WTC11 (cell line): Measurements from ENCODE around the gene POLR2A.

Experiments used
- CBFB ChIP-seq: sonication (generic); formaldehyde crosslinking; IDR thresholded peaks from 2 replicates; pipeline ENCODE4 v1.8.1; 2022; ENCODE audit warnings: mild to moderate bottlenecking, low read depth, missing genetic modification reagents
- GABPB1 ChIP-seq: sonication (generic); formaldehyde crosslinking; IDR thresholded peaks from 2 replicates; pipeline ENCODE4 v1.8.1; 2023; ENCODE audit warnings: mild to moderate bottlenecking, missing genetic modification reagents
- GTF2I ChIP-seq: fragments of 250-450 bp; sonication (Bioruptor Pico); conservative IDR thresholded peaks from 2 replicates; pipeline ENCODE4 v1.4.0; 2021; ENCODE audit warnings: mild to moderate bottlenecking
- ZNF232 ChIP-seq: sonication (generic); formaldehyde crosslinking; IDR thresholded peaks from 2 replicates; pipeline ENCODE4 v1.8.0; 2022; ENCODE audit warnings: mild to moderate bottlenecking, missing genetic modification reagents
- TF ChIP-seq, protein P1 (sequence below): sonication (generic); formaldehyde crosslinking; IDR thresholded peaks from 2 replicates; pipeline ENCODE4 v1.8.0; 2022; ENCODE audit warnings: mild to moderate bottlenecking, missing genetic modification reagents
- TF ChIP-seq, protein P2 (sequence below): fragments of 200-600 bp; IDR thresholded peaks from 2 replicates; pipeline ENCODE4 v1.8.0; 2022; ENCODE audit warnings: antibody characterized with exemption
- TF ChIP-seq, protein P3 (sequence below): sonication (generic); formaldehyde crosslinking; IDR thresholded peaks from 2 replicates; pipeline ENCODE4 v1.8.0; 2022; ENCODE audit warnings: mild to moderate bottlenecking, missing genetic modification reagents
- TF ChIP-seq, protein P4 (sequence below): sonication (generic); formaldehyde crosslinking; IDR thresholded peaks from 2 replicates; pipeline ENCODE4 v1.8.1; 2023; ENCODE audit warnings: mild to moderate bottlenecking, missing genetic modification reagents, moderate library complexity

DNA sequence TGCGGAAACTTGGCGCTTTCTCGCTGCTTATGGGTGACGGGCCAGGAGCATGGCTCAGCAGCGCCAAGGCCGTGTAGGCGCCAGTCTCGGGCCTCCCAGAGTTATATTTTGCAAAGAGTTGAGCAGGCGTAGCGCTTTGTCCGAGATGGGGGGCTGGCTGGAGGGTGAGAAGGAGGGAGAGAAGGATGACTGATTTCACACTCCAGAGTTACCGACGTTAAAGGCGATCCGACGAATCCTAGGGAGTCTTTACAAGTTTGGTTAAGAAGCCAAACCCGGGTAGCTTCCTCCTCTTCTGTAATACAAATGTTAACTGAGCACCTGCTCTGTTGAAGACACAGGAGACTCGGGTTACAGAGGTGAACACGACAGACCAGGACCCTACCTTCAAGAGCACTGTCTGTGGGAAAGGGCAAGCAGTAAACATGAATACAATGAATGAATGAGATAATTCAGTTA lies 782 bp downstream of the POLR2A start:
- TF ChIP-seq, protein P1, sequence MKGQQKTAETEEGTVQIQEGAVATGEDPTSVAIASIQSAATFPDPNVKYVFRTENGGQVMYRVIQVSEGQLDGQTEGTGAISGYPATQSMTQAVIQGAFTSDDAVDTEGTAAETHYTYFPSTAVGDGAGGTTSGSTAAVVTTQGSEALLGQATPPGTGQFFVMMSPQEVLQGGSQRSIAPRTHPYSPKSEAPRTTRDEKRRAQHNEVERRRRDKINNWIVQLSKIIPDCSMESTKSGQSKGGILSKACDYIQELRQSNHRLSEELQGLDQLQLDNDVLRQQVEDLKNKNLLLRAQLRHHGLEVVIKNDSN, result no peak
- TF ChIP-seq CBFB (CRISPR knock-in tag), result no peak
- TF ChIP-seq, protein P2, sequence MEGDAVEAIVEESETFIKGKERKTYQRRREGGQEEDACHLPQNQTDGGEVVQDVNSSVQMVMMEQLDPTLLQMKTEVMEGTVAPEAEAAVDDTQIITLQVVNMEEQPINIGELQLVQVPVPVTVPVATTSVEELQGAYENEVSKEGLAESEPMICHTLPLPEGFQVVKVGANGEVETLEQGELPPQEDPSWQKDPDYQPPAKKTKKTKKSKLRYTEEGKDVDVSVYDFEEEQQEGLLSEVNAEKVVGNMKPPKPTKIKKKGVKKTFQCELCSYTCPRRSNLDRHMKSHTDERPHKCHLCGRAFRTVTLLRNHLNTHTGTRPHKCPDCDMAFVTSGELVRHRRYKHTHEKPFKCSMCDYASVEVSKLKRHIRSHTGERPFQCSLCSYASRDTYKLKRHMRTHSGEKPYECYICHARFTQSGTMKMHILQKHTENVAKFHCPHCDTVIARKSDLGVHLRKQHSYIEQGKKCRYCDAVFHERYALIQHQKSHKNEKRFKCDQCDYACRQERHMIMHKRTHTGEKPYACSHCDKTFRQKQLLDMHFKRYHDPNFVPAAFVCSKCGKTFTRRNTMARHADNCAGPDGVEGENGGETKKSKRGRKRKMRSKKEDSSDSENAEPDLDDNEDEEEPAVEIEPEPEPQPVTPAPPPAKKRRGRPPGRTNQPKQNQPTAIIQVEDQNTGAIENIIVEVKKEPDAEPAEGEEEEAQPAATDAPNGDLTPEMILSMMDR, result no peak
- TF ChIP-seq, protein P3, sequence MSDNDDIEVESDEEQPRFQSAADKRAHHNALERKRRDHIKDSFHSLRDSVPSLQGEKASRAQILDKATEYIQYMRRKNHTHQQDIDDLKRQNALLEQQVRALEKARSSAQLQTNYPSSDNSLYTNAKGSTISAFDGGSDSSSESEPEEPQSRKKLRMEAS, result 0 out of 2 replicates have a peak, but pooled peaks have one; percentile 7
- TF ChIP-seq GTF2I (CRISPR knock-in tag), result no peak
- no peak for TF ChIP-seq ZNF232 (CRISPR knock-in tag)
- TF ChIP-seq, protein P4, sequence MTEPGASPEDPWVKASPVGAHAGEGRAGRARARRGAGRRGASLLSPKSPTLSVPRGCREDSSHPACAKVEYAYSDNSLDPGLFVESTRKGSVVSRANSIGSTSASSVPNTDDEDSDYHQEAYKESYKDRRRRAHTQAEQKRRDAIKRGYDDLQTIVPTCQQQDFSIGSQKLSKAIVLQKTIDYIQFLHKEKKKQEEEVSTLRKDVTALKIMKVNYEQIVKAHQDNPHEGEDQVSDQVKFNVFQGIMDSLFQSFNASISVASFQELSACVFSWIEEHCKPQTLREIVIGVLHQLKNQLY, result no peak
- no peak for TF ChIP-seq GABPB1 (CRISPR knock-in tag)
